ENCODE data around the gene SORL1.

DNA sequence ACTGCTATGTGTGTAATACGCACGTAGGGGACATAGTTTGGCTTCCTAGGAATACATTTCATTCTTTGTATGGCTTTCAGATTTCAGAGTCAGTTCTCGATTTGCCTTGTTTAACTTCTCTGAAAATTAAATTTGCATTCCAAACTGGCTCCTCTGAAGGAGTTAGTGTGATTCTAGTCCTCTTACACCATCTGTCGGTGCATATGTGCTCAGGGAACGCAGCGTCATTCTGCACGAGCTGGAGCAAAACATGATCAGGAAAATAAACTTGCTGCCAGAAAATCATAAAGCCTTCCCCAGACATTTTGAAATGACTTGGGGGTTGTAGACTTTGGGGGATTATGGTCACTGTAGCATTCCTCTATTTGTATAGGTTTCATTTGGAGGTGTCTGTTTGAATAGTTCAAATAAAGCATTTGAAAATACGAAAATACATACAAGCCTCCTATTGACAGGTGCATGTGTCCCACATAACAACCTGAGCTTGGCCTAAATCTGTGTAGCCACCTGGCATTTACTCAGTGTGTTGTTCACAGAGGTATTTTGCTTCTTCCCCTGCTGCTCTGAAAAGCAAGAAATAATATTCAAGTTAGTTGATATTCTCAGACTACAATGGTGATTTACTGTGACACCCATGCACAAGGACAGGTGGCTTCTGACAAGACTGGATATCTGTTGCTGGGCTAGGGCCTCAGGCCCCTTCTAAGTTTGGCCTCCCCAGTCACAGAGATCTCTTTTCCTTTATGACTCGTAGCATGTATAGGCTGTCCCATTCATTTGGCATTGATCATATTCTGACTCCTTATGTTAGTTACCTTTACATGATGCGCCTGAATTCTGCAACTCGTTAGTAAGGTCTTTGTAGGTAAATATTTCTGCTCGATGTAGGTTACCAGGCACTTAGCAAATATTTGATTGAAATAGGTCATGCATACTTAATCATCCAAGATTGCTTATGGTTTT lies 82.3 kb downstream of the SORL1 start:
- TF ChIP-seq POLR2A (IDR thresholded peaks at IDR 0.05; ENCODE audit: low read depth, low read length) (no peak), POLR2AphosphoS5 (IDR thresholded peaks at IDR 0.05; ENCODE audit: low read depth, low read length) (no peak)
